ENCODE results near the gene GRM4.

- no peak for TF ChIP-seq CTCF (IDR thresholded peaks at IDR 0.05)
- TF ChIP-seq POLR2AphosphoS5 (IDR thresholded peaks at IDR 0.05), result no peak
- TF ChIP-seq POLR2A (IDR thresholded peaks at IDR 0.05), result no peak
These were observed 47.6 kb downstream of the GRM4 start for GRCh38 chr6:34098045-34098936.
